ENCODE measurements around the gene MED17. TPM values are rescaled to one million over a fixed set of nuclear protein-coding genes. Genes with fewer than 3 reads are reported as not detected.

MED17 gene
- total and polyA plus RNA-seq, 10 of the 15 experiments (the other 5 are each of a cell fraction or from before 2014, with no cell fraction given): 7.3 to 38.7 (median 28.3) TPM

- in situ Hi-C loops (cut with MboI) (no loop called here), intact Hi-C loops (cut with micrococcal nuclease; ENCODE audit: unreplicated experiment) (no loop called here)
- 59% methylated on average over 3 of the region's 3 CpGs for WGBS (ENCODE audit: insufficient coverage, insufficient replicate concordance, low lambda C conversion rate, missing lambda C conversion rate)
- H3K79me2 ChIP-seq (ENCODE audit: control insufficient read depth, insufficient read depth, low read length): no peaks in the 10 kb centered on the region
- SMC1A ChIA-PET (ENCODE audit: uncharacterized antibody, unreplicated experiment): interaction anchor here (0.6 to 1.8 kb wide), 5 partner anchors 9 to 1999 kb away, joined by 3 to 12 read pairs (median 3); no protein-coding TSS in a partner anchor
- RAD21 ChIA-PET (ENCODE audit: unreplicated experiment): interaction anchor here (0.9 to 1.5 kb wide), 4 partner anchors 15 to 522 kb away, joined by 3 to 8 read pairs (median 5); partner anchors contain the start of genes C11orf54, MED17 and TAF1D
- H3K27me3 ChIP-seq (replicated peaks in 1 of 2; ENCODE audit: control insufficient read depth in 2 of 2, insufficient read depth in 2 of 2, low read length in 1 of 2): no peaks in the 10 kb centered on the region
- ATAC-seq (peak; percentile 87), DNase-seq (ENCODE audit: low read depth, low spot score) (no peak), FAIRE-seq (no peak)
- no TSS peak for BruUV-seq (replicated peaks)
- CTCF ChIA-PET: interaction anchor here (0.6 to 1.9 kb wide), 4 partner anchors 10 to 20 kb away, joined by 3 to 7 read pairs (median 4); partner anchors contain the start of genes C11orf54 and TAF1D
- H3K4me2 ChIP-seq (ENCODE audit: control insufficient read depth, insufficient read depth): no peak overlapping the region
- H3K36me3 ChIP-seq (ENCODE audit: control insufficient read depth in 2 of 2, insufficient read depth in 2 of 2, low read length in 1 of 2): peaks cover 5 to 6% of the 10 kb centered on the region in 2 experiments; a peak in 3 of 4 replicates
- peaks cover 3% of the 10 kb centered on the region; the same call in 1 of the 2 replicates for H3K4me1 ChIP-seq (ENCODE audit: control insufficient read depth, insufficient read depth, low read length)
- no peaks in the 10 kb centered on the region for H3K9me3 ChIP-seq (replicated peaks; ENCODE audit: control insufficient read depth, insufficient read depth, low read length)
- H2AFZ ChIP-seq (ENCODE audit: control insufficient read depth, low read depth, low read length): no peak overlapping the region
- POLR2A ChIA-PET: interaction anchor here (0.7 to 2.2 kb wide), 4 partner anchors 16 to 209 kb away, joined by 3 to 27 read pairs (median 6); partner anchors contain the start of genes C11orf54, MED17 and TAF1D
- no peak overlapping the region for H3K4me3 ChIP-seq
- no peaks in the 10 kb centered on the region for H4K20me1 ChIP-seq (ENCODE audit: control insufficient read depth, insufficient read depth)
- no peak overlapping the region for H3K27ac ChIP-seq (ENCODE audit: control insufficient read depth, insufficient read depth)
- no peak overlapping the region for H3K9ac ChIP-seq (ENCODE audit: control insufficient read depth, insufficient read depth, low read length)
- no peak for TF ChIP-seq NR2C2 (IDR thresholded peaks at IDR 0.05; ENCODE audit: borderline replicate concordance, control insufficient read depth, insufficient read length, low read depth)
- no peak for TF ChIP-seq SMC3 (IDR thresholded peaks at IDR 0.05; ENCODE audit: borderline replicate concordance, low read length)
- no peak for TF ChIP-seq MXI1 (IDR thresholded peaks at IDR 0.05; ENCODE audit: low read depth, low read length)
- no peak for TF ChIP-seq KDM1A (IDR thresholded peaks at IDR 0.05; ENCODE audit: borderline replicate concordance)
- no peak for TF ChIP-seq STAT1 (conservative IDR thresholded peaks at IDR 0.05)
- no peak for TF ChIP-seq ZNF592 (IDR thresholded peaks at IDR 0.05)
- TF ChIP-seq SPI1 (IDR thresholded peaks at IDR 0.05; ENCODE audit: borderline replicate concordance, insufficient read depth, low read depth, low read length): peak; percentile 70; the same call in 1 of the 2 replicates
- no peak for TF ChIP-seq CREM (IDR thresholded peaks at IDR 0.05; ENCODE audit: low read depth)
- TF ChIP-seq ATF7 (IDR thresholded peaks at IDR 0.05; ENCODE audit: low read depth): peak; percentile 32; the same call in 1 of the 2 replicates
- TF ChIP-seq ZBTB33 (IDR thresholded peaks at IDR 0.05): no peak
- TF ChIP-seq NBN (IDR thresholded peaks at IDR 0.05): no peak
- TF ChIP-seq USF2 (IDR thresholded peaks at IDR 0.05; ENCODE audit: borderline replicate concordance, low read depth, low read length): no peak
- peak; percentile 53 to 66; a peak in 3 of 4 replicates for TF ChIP-seq IKZF2 (IDR thresholded peaks at IDR 0.05)
- TF ChIP-seq RUNX3 (IDR thresholded peaks at IDR 0.05; ENCODE audit: low read length): peak; percentile 52; the same call in 1 of the 2 replicates
- TF ChIP-seq BCLAF1 (IDR thresholded peaks at IDR 0.05): no peak
Observed at GRCh38 chr11:93756748-93757147, 27.3 kb upstream of the MED17 start.

Data from GM12878 (cell line).